ENCODE data around the gene PANK4.

PANK4 gene

DNA sequence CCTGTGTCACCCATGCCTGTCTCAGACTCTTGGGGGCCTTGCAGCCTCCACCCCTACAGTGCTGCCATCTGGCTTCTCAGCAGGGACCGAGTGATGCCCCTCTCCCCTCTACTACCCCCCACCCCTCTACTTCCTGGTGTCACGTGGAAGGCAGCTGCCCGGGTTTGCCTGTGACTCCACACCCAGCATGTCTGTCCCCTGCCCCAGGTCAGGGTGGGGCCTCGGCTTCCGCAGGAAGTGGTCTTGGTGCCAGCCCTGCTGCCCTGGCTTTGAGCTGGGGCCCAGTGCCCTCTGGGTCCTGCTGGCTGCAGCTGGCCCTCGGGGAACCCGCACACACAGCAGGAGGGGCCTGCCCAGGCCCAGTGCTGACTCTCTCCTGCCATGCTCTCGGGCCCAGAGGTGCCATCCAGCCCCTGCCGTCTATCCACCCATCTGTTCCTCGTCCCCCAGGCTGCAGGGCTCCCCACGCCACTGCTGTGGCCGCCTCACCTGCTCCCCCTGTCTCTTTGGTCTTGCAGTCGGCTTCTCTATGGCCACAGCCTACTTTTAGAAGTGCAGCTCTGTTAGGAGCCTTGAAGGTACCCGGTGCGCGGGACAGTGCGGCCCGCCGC lies 26.3 kb downstream of the PANK4 start:
- H3K4me3 ChIP-seq (ENCODE audit: low read depth, low read length): no peak overlapping the region
- TF ChIP-seq, protein P1, sequence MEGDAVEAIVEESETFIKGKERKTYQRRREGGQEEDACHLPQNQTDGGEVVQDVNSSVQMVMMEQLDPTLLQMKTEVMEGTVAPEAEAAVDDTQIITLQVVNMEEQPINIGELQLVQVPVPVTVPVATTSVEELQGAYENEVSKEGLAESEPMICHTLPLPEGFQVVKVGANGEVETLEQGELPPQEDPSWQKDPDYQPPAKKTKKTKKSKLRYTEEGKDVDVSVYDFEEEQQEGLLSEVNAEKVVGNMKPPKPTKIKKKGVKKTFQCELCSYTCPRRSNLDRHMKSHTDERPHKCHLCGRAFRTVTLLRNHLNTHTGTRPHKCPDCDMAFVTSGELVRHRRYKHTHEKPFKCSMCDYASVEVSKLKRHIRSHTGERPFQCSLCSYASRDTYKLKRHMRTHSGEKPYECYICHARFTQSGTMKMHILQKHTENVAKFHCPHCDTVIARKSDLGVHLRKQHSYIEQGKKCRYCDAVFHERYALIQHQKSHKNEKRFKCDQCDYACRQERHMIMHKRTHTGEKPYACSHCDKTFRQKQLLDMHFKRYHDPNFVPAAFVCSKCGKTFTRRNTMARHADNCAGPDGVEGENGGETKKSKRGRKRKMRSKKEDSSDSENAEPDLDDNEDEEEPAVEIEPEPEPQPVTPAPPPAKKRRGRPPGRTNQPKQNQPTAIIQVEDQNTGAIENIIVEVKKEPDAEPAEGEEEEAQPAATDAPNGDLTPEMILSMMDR (IDR thresholded peaks at IDR 0.05; ENCODE audit: low read depth, low read length): no peak

DNA sequence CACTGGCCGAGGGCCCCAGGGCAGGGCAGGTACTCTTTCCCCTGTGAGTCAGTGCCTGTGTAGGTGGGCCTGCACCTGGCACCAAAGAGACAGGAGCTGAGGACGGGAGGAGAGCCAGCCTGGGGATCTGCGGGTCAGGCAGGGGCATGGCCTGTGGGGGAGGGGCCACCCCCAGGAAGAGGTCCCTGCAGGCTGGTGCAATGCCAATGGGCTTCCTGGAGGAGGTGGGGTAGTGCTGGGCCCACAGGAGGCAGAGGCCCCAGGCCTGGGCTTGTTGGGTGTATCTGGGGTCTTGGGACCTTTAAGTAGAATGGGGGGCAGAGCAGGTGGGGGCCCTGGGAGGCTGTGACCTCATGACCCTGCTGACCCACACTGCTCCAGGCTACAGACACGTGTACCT lies 27.1 kb downstream of the PANK4 start:
- TF ChIP-seq, protein P1 (IDR thresholded peaks at IDR 0.05; ENCODE audit: low read depth, low read length): no peak
- H3K4me3 ChIP-seq (ENCODE audit: low read depth, low read length): no peak overlapping the region

DNA sequence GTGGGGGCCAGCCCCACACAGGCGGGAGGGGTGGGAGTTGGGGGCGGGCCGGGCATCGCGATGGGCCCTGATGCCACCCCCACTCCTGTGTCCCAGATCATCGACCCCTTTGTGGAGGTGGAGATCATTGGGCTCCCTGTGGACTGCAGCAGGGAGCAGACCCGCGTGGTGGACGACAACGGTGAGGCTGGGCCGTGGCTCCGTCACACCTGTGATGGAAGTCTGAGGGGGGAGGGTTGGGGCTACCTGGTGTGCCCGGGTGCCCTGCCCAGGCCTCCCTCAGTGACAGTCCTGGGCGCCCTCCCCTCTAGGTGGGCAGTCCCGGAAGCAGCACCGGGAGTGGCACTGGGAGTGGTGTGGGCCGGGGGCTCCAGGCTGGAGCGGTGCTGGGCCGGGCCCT lies 27.7 kb downstream of the PANK4 start:
- H3K4me3 ChIP-seq (ENCODE audit: low read depth, low read length): no peak overlapping the region
- TF ChIP-seq, protein P1 (IDR thresholded peaks at IDR 0.05; ENCODE audit: low read depth, low read length): no peak

DNA sequence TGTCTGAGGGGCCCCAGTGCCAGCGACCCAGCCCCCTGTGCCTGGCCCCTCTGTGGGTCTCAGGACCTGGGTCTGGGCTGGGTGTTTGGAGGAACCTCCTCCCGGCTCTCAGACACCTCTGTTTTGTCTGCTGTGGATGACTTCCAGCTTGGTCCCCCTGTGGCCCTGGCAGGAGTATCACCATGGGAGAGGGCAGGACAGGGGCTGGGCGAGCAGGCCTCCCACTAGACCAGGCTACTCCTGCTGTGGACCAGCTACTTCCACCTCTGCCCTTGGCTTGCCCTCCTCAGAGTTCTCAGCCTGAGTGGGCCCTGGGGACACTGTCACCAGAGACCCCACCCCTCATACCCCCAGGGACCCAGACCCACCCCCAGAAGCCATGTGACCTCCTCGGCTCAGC lies 28.5 kb downstream of the PANK4 start:
- TF ChIP-seq, protein P1 (IDR thresholded peaks at IDR 0.05; ENCODE audit: low read depth, low read length): no peak
- H3K4me3 ChIP-seq (ENCODE audit: low read depth, low read length): no peak overlapping the region

DNA sequence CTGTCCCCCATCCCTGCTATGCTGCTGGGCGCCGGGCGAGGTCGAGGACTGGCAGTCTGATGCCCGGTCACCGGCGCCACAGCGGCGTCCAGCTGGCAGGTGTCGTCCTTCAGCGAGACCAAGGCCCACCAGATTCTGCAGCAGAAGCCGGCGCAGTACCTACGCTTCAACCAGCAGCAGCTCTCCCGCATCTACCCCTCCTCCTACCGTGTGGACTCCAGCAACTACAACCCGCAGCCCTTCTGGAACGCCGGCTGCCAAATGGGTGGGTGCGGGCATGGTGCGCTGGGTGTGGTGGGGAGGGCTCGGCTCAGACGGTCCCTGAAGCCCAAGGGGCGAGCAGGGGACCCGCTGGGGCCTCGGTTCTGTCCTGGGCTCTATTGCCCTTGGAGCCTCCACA lies 29.6 kb downstream of the PANK4 start:
- TF ChIP-seq, protein P1 (IDR thresholded peaks at IDR 0.05; ENCODE audit: low read depth, low read length): no peak
- H3K4me3 ChIP-seq (ENCODE audit: low read depth, low read length): no peak overlapping the region

DNA sequence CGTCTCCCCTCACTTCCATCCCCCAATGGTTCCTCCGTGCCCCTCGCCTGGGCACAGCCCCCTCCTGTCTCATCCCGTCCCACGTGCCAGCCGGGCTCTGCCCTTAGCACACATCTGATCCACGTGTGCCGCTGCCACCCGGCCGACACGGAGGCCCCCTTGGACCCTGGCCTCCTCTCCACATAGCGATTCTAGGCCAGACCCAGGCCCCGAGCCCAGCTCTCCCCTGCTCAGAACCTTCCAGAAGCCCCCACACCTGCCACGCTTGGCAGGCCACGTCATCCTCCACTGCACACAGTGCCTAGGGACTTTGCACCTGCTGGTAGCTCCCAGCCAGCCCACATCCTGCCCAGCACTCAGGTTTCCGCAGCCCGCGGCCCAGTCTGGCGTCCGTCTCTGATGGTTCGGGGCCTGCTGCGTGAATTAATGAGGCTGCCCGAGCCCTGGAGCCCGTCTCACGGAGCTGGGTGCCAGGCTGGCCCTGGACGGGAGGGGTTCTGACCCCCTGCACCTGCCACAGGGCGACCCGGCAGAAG lies 30.2 kb downstream of the PANK4 start:
- TF ChIP-seq, protein P1 (IDR thresholded peaks at IDR 0.05; ENCODE audit: low read depth, low read length): no peak
- no peak overlapping the region for H3K4me3 ChIP-seq (ENCODE audit: low read depth, low read length)

DNA sequence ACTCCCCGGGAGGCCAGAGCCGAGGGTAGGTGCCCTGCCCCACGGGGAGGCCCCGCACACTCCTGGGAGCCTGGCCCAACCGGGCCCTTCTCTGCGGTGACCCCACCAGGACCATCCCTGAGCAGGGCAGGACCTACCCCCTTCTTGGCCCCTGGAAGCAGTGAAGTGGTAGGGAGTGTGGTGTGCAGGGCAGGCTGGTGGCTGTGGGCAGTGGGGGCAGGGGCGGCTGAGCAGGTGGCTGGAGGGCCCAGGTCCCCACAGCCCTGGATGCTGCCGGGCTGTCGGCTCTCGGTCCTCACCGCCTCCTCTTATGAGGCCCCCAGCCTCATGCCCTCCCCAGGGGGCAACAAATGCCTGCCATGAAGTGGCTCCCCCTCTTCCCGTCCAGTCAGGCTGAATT lies 30.9 kb downstream of the PANK4 start:
- no peak overlapping the region for H3K4me3 ChIP-seq (ENCODE audit: low read depth, low read length)
- TF ChIP-seq, protein P1 (IDR thresholded peaks at IDR 0.05; ENCODE audit: low read depth, low read length): no peak

Data from WI38 (cell line).